Ovary (tissue), 9 donors: ENCODE results near the gene RSAD2. TPM values are rescaled to one million over a fixed set of nuclear protein-coding genes. Genes with fewer than 3 reads are reported as not detected.
"Not testable (repeated sequence)": the region's sequence is repeated elsewhere in the genome, so short reads cannot be mapped to it uniquely, and the experiment has no call there.

ENCODE experiments used
- DNase-seq, 5 donors: peaks; one replicate each; pipeline ENCODE4 v3.0.0-alpha.2; 2019 to 2020
- H3K27ac ChIP-seq, 2 donors: fragments of 200-600 bp; one replicate each; pipeline versions ENCODE4 v1.5.1 to v1.8.0; 2019 to 2022
- H3K27me3 ChIP-seq: fragments of 200-600 bp; one replicate; pipeline ENCODE4 v1.8.0; 2022
- H3K36me3 ChIP-seq: fragments of 200-600 bp; sonication (generic); one replicate; pipeline ENCODE4 v1.5.1; 2019
- H3K4me1 ChIP-seq: one replicate; pipeline ENCODE4 v1.8.1; 2013; ENCODE audit warnings: mild to moderate bottlenecking, moderate library complexity; ENCODE audit not compliant: insufficient read depth
- H3K4me3 ChIP-seq: fragments of 200-600 bp; sonication (generic); one replicate; pipeline ENCODE4 v1.5.1; 2017
- H3K9me3 ChIP-seq, 2 donors: fragments of 200-600 bp in 1 of 2; sonication (generic) in 1 of 2; one replicate each; pipeline versions ENCODE4 v1.5.1 to v1.8.1; 2013 to 2019; ENCODE audit warnings: mild to moderate bottlenecking in 1 of 2, moderate library complexity in 1 of 2
- EP300 ChIP-seq: sonication (generic); formaldehyde crosslinking; IDR thresholded peaks from one replicate; pipeline ENCODE4 v1.6.1; 2017; ENCODE audit warnings: antibody characterized with exemption
- POLR2A ChIP-seq: fragments of 450-650 bp; IDR thresholded peaks from one replicate; pipeline ENCODE4 v1.6.1; 2017; ENCODE audit warnings: antibody characterized with exemption, mild to moderate bottlenecking, moderate library complexity
- WGBS, 3 donors: extraction: QIAGEN DNeasy Blood & Tissue Kit in 1 of 3; methylation state at CpG; one replicate each; pipeline versions ENCODE4 v1.1.5 to v1.1.7; 2013 to 2017; 5-methylcytosine and 5-hydroxymethylcytosine counted together
- intact Hi-C, 4 donors: fragments of 100-400 bp; cut with DNase I; formaldehyde crosslinking; loops; one replicate each; pipeline versions ENCODE4 v1.11.0 to v1.15.1; 2022 to 2023
- polyA plus RNA-seq, 2 donors: library from polyadenylated mRNA; stranded (reverse); fragments of 200-250 nt in 1 of 2; fragments of 350-450 nt in 1 of 2; fragmentation: Illumina TruSeq in 1 of 2; extraction: RNeasy Lipid Tissue Mini Kit (QIAGEN cat#74804) in 1 of 2; gene quantifications; one replicate each; pipeline ENCODE4 v1.2.3, GENCODE V29; 2013 to 2014
- total RNA-seq, 7 donors: library from RNA; depleted of rRNA in 2 of 7; stranded (reverse); fragments of >200 nt in 2 of 7; fragmentation: NEBNext Ultra II Directional in 3 of 7; extraction: Animal tissue kit (Norgen Biotek cat#: 25700) in 3 of 7; gene quantifications; one replicate each; pipeline versions ENCODE4 v1.1.0 to v1.2.4, GENCODE V29; 2016 to 2023
- TF ChIP-seq, protein P1 (sequence below), 3 donors: fragments of 450-650 bp in 2 of 3; fragments of 200-600 bp in 1 of 3; IDR thresholded peaks; one replicate each; pipeline versions ENCODE4 v1.5.1 to v1.8.0; 2016 to 2022; ENCODE audit warnings: antibody characterized with exemption in 3 of 3, mild to moderate bottlenecking in 1 of 3
- donor health status: DM: no; HTN: no; CAD: no; lungs with moderate emphysema.
- donor health status: DM: no; HTN: no; CAD: no.
- donor health status: Bipolar disorder and iron deficiency.
- donor health status: DM: yes; HTN: yes; CAD: no.
- donor health status: DM: no; HTN: no; CAD: no.
- donor health status: DM: yes; HTN: yes; CAD: no.

RSAD2 gene
- total and polyA plus RNA-seq, 9 donors, result 1.9 to 11.1 (median 4.7) TPM

DNA sequence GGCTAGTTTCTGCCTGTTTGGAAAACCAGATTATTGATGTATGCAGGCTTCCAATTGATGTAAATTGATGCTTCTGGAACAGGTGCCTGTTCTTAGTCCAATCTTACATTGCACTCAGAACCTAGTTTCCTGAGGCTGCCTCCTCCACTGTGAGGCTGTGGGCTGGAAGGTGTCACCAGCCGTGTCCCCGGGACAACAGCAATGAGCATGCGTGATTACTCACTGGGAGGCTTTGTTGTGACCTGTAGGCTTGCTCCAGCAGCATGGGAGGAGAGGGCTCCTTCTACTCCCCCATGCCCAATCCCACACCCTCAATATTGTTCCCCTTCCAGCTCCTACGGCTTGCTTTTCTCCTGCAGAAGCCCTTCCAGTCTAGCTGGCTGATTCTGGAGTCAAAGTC, 11.1 kb downstream of the RSAD2 start:
- TF ChIP-seq POLR2A (no peak), EP300 (no peak)
- TF ChIP-seq, protein P1, sequence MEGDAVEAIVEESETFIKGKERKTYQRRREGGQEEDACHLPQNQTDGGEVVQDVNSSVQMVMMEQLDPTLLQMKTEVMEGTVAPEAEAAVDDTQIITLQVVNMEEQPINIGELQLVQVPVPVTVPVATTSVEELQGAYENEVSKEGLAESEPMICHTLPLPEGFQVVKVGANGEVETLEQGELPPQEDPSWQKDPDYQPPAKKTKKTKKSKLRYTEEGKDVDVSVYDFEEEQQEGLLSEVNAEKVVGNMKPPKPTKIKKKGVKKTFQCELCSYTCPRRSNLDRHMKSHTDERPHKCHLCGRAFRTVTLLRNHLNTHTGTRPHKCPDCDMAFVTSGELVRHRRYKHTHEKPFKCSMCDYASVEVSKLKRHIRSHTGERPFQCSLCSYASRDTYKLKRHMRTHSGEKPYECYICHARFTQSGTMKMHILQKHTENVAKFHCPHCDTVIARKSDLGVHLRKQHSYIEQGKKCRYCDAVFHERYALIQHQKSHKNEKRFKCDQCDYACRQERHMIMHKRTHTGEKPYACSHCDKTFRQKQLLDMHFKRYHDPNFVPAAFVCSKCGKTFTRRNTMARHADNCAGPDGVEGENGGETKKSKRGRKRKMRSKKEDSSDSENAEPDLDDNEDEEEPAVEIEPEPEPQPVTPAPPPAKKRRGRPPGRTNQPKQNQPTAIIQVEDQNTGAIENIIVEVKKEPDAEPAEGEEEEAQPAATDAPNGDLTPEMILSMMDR (IDR thresholded peaks at IDR 0.05), result no peak
- intact Hi-C loops, result no loop called here
- no peaks in the 10 kb centered on the region for H3K4me1 ChIP-seq
- 82 to 86% (median 85%) methylated on average over 4 of the region's 4 CpGs for WGBS, 3 donors
- no peaks in the 10 kb centered on the region for H3K9me3 ChIP-seq
- no peaks in the 10 kb centered on the region for H3K36me3 ChIP-seq
- no peaks in the 10 kb centered on the region for H3K27me3 ChIP-seq
- no peak for DNase-seq
- H3K27ac ChIP-seq, result no peak overlapping the region
- H3K4me3 ChIP-seq, result no peak overlapping the region

DNA sequence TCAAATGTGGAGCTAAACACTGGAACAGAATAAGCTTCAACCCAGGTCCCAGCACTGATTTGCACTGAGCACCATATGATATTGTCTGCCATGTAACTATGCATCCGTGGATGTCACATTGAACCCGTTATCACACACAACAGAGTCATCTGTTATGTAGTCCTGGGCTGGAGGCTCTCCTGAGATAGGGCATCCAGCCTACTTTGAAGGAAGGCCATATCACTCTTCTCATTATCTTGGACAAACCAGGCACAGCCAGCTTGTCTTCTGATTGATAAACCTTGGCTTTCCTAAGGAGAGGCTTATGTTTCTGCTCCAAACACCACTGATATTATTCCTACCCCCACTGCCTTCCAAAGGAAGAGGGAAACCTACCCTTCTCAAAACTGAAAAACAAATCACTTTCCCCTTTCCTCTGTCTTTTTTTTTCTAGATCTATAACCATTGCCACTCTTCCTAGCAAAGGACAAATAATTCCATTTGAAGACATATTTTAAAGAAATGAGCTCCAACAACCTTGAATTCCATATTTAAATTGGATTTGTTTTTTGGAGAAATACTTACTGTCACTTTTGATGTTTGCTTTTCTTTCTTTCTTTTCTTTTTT, 16.4 kb downstream of the RSAD2 start:
- WGBS, 3 donors, result 72 to 85% (median 77%) methylated on average over 2 of the region's 2 CpGs
- Histone ChIP-seq H3K27me3 (no peaks in the 10 kb centered on the region), H3K36me3 (no peaks in the 10 kb centered on the region), H3K4me1 (no peaks in the 10 kb centered on the region), H3K27ac (no peak overlapping the region), H3K4me3 (no peak overlapping the region), H3K9me3 (no peaks in the 10 kb centered on the region)
- TF ChIP-seq POLR2A (no peak), EP300 (no peak)
- TF ChIP-seq, protein P1 (IDR thresholded peaks at IDR 0.05), result no peak
- DNase-seq, result no peak
- intact Hi-C loops, result loop anchor here in 1 of 4 donors (5.0 kb wide), 1 partner anchor 573 kb away; no protein-coding TSS in a partner anchor

DNA sequence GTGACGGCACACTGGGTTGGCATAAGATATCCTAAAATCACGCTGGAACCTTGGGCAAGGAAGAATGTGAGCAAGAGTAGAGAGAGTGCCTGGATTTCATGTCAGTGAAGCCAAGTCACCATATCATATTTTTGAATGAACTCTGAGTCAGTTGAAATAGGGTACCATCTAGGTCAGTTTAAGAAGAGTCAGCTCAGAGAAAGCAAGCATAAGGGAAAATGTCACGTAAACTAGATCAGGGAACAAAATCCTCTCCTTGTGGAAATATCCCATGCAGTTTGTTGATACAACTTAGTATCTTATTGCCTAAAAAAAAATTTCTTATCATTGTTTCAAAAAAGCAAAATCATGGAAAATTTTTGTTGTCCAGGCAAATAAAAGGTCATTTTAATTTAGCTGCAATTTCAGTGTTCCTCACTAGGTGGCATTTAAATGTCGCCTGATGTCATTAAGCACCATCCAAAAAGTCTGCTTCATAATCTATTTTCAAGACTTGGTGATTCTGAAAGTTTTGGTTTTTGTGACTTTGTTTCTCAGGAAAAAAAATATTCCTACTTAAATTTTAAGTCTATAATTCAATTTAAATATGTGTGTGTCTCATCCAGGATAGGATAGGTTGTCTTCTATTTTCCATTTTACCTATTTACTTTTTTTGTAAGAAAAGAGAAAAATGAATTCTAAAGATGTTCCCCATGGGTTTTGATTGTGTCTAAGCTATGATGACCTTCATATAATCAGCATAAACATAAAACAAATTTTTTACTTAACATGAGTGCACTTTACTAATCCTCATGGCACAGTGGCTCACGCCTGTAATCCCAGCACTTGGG, 19.6 kb downstream of the RSAD2 start:
- intact Hi-C loops, result loop anchor here in 1 of 4 donors (5.0 kb wide), 1 partner anchor 145 kb away; no protein-coding TSS in a partner anchor
- no peaks in the 10 kb centered on the region for H3K27me3 ChIP-seq
- H3K9me3 ChIP-seq, result no peaks in the 10 kb centered on the region
- peak overlapping the region; percentile 40 to 60 for H3K27ac ChIP-seq
- no peak overlapping the region for H3K4me3 ChIP-seq
- 48 to 51% (median 50%) methylated on average over 5 of the region's 5 CpGs for WGBS, 3 donors
- DNase-seq, result no peak
- H3K4me1 ChIP-seq, result no peaks in the 10 kb centered on the region
- H3K36me3 ChIP-seq, result no peaks in the 10 kb centered on the region
- TF ChIP-seq EP300 (no peak), POLR2A (no peak)
- TF ChIP-seq, protein P1 (IDR thresholded peaks at IDR 0.05), result peak in 2 of 3 donors; percentile 64 to 69

DNA sequence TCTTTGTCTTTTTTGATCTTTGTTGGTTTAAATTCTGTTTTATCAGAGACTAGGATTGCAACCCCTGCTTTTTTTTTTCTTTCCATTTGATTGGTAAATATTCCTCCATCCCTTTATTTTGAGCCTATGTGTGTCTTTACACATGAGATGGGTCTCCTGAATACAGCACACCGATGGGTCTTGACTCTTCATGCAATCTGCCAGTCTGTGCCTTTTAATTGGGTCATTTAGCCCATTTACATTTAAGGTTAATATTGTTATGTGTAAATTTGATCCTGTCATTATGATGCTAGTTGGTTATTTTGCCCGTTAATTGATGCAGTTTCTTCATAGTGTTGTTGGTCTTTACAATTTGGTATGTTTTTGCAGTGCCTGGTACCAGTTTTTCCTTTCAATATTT, 25.0 kb downstream of the RSAD2 start:
- H3K4me3 ChIP-seq, H3K27ac ChIP-seq, H3K4me1 ChIP-seq, intact Hi-C loops, H3K27me3 ChIP-seq, H3K36me3 ChIP-seq, H3K9me3 ChIP-seq, DNase-seq: not testable (repeated sequence)
- 94 to 96% (median 95%) methylated on average over 2 of the region's 2 CpGs for WGBS, 3 donors

DNA sequence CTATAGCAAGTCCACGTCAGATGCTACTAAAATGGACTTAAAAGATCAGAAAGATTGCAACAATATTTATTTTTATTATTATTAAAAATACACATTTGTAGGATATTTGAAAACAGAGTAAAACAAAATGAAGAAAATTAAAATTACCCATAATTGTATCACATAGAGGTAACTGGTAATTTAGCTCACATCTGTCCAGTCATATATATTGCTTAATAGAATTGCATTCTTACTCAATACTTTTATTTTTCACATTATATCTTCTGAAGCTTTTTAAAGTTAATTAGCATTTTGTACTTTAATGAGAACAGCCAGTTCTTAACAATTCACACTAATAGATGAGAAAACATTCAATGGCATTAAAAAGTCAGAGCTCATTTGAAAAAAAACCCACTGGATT, 28.1 kb downstream of the RSAD2 start:
- no peak for DNase-seq
- WGBS, 3 donors, result 91 to 96% (median 96%) methylated on average over 1 of the region's 1 CpG
- H3K4me1 ChIP-seq, result no peaks in the 10 kb centered on the region
- no peaks in the 10 kb centered on the region for H3K27me3 ChIP-seq
- H3K9me3 ChIP-seq, result no peaks in the 10 kb centered on the region
- intact Hi-C loops, result no loop called here
- no peak overlapping the region for H3K4me3 ChIP-seq
- TF ChIP-seq POLR2A (no peak), EP300 (no peak)
- TF ChIP-seq, protein P1 (IDR thresholded peaks at IDR 0.05), result no peak
- H3K36me3 ChIP-seq, result no peaks in the 10 kb centered on the region
- H3K27ac ChIP-seq, result no peak overlapping the region
